ENCODE measurements around the gene PSMG3.
"Not testable (repeated sequence)": the region's sequence is repeated elsewhere in the genome, so short reads cannot be mapped to it uniquely, and the experiment has no call there.

Gene PSMG3

GRCh38 chr7:1523844-1524243 lies 46.0 kb downstream of the PSMG3 start:
- H3K4me3 ChIP-seq (ENCODE audit: low read length) = no peak overlapping the region
- DNase-seq (ENCODE audit: low read depth) = no peak
- no peak for TF ChIP-seq CTCF (conservative IDR thresholded peaks at IDR 0.05; ENCODE audit: low read depth, low read length)

GRCh38 chr7:1523208-1523607 lies 46.6 kb downstream of the PSMG3 start:
- TF ChIP-seq CTCF (conservative IDR thresholded peaks at IDR 0.05; ENCODE audit: low read depth, low read length) = no peak
- no peak for DNase-seq (ENCODE audit: low read depth)
- no peak overlapping the region for H3K4me3 ChIP-seq (ENCODE audit: low read length)

GRCh38 chr7:1521456-1521855 lies 48.4 kb downstream of the PSMG3 start:
- no peak for TF ChIP-seq CTCF (conservative IDR thresholded peaks at IDR 0.05; ENCODE audit: low read depth, low read length)
- H3K4me3 ChIP-seq (ENCODE audit: low read length) = no peak overlapping the region
- DNase-seq (ENCODE audit: low read depth) = no peak

GRCh38 chr7:1520539-1521234 lies 49.1 kb downstream of the PSMG3 start:
- no peak for DNase-seq (ENCODE audit: low read depth)
- TF ChIP-seq CTCF (conservative IDR thresholded peaks at IDR 0.05; ENCODE audit: low read depth, low read length) = no peak
- H3K4me3 ChIP-seq (ENCODE audit: low read length) = no peak overlapping the region

- DNase-seq (ENCODE audit: low read depth); H3K4me3 ChIP-seq (ENCODE audit: low read length): not testable (repeated sequence)
Observed at GRCh38 chr7:1519322-1519922, 50.4 kb downstream of the PSMG3 start.

Measured in retinal pigment epithelial cell (primary cell).